HuH-7 (cell line): ENCODE measurements around the gene BAG2.

Experiments
- DNase-seq: peaks from one replicate; pipeline ENCODE4 v3.0.0; 2011; ENCODE audit warnings: low spot score

Gene BAG2

DNA sequence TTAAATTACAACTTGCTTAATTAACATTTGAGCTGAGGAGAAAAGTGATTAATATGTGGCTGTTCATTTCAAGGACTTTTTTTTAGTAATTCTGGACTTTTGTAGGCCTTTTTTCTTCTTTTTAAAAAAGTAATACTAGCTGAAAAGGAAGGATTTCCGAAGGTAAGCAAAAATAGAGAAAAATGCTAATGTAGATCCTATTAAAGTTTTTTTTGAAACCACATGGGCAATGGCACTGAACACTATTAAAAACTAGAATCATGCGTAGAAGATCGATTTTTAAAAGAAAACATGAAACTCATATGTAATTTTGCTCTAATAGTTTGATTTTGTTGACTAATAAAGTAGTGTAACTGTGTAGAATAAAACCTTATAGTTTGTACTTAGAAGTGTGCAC lies 2.4 kb downstream of the BAG2 start:
- no peak for DNase-seq

DNA sequence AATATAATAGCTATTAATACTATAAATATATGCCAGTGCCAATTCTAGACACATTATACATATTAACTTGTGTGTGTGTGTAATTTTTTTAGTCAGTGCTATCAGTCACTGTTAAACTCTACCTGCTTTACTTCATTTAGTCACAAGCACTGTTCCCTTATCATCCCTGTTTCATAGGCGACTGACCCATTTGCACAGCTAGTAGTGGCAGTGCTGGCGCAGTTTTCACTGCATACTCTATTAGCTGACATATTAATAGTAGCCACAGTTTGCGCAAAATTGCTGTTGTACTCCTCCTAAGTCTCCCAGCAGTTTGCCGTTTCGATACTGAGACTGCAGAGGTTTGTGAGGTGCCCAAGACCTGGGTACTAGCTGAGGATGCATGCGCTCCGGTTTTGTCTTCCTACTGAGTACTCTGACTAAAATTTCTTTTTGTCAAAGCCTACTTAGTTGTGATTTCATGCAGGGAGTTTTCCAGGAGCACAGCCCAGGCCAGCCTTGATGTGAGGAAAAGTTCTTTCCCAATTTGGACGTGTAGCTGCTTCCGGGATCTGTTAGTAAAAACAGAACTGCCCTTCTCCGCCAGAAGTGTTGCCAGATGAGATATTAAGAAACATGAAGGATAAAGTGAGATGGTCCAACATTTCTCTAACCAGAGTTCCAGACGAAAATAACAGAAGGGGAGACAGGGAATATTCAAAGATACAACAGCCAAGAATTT lies 5.6 kb downstream of the BAG2 start:
- no peak for DNase-seq

DNA sequence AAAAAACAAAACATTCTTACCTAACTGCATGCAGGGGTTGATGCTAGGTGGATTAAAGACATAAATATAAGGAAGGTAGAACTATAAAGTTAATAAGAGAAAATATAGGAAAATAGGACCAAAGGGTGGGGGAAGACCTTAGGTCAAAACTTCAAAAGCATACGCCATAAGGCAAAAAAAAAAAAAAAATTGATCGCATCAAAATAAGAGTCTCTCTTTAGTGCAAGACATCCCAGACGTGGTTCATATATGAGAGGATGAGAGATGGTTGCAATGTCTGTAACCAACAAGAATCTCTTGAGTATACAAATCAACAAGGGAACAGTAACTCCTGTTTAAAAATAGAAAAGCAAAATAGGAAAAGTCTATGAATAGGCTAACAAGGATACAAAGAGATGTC lies 8.5 kb downstream of the BAG2 start:
- DNase-seq, result no peak

DNA sequence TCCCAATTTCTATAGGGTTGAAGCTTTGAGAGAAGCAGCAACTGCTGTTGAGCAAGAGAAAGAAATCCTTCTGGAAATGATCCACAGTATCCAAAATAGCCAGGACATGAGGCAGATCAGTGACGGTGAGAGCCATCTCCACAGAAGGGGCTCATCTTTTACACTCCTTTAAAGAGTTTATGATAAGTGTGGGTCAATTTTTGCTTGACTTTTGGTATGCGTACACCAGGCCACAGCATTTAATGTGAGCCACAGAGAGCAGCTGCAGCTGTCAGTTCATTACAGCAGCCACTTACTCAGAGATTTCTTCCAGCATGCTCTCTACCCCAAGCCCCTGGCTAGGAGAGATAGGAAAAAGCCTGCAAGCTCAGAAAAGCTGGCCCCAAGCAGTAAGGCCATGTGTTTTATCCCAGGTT lies 9.9 kb downstream of the BAG2 start:
- DNase-seq, result no peak

DNA sequence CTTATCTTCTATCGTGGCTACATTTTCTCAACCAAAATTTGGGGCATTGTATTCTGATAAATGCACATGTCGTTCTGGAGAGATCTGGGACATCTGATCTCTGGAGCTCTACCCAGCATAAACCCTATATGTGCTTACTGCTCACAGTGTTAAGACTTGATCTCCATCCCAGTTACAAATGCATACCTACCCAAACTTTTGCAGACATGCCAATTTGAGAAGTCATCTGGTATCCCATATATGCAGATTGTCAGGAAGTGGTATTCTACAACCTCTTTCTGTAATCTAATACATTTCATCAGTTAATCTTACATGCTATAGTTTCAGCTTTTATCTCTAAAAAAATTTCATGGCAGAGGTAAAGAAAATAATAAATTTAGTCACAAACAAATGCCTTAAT lies 11.2 kb downstream of the BAG2 start:
- no peak for DNase-seq

DNA sequence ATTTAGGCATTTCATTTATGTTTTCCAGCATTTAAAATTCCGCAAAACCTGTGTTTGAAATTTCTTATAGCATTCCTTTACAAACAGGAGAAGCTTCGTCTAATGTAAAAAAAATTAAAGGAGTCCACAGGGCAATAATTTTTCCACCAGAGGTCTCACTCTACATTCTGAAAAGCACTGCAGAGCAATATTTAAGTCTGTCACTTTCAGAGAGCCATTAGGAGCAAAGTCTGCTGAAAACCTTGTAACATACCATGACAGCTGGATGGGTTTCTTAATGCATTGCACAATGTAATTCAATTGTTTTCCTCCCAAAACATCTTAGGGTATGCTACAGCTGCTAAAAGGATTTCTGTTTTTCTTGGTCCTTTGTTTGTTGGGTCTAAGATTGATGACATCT lies 18.0 kb downstream of the BAG2 start:
- no peak for DNase-seq

DNA sequence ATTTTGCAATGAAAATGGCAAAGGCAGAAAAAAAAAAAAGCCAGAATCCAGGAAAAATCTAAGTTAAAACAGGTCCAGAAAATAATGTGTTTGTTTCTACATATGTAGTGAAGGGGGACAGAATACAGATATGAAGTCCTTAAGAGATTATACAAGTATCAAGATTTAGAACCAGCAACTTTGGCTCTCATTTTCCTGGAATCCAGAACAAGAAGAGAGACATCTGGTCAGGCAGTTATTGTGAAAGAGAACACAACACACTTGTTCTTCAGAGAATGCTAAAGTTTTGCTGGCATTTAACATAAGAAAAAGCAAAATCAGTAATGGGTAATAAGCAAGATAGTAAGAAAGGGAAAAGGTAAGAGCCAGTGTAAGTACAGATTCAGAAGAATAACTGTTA lies 21.1 kb downstream of the BAG2 start:
- DNase-seq, result no peak

DNA sequence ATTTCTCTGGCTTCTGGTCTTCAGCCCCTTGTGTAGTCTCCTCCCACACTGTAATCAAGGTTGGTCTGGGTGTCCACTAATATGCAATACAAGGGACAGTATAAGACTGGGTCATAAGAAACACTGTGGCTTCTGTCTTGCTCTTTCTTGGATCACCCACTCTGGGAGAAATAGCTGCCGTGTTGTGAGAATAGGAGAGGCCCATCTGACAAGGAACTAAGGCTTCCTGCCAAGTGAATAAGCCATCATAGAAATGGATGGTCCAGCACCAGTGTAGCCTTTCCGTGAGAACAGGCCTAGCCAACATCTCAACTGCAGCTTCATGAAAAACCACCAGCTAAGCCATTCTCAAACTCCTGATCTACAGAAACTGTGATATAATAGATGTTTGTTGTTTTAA lies 23.3 kb downstream of the BAG2 start:
- DNase-seq, result no peak

DNA sequence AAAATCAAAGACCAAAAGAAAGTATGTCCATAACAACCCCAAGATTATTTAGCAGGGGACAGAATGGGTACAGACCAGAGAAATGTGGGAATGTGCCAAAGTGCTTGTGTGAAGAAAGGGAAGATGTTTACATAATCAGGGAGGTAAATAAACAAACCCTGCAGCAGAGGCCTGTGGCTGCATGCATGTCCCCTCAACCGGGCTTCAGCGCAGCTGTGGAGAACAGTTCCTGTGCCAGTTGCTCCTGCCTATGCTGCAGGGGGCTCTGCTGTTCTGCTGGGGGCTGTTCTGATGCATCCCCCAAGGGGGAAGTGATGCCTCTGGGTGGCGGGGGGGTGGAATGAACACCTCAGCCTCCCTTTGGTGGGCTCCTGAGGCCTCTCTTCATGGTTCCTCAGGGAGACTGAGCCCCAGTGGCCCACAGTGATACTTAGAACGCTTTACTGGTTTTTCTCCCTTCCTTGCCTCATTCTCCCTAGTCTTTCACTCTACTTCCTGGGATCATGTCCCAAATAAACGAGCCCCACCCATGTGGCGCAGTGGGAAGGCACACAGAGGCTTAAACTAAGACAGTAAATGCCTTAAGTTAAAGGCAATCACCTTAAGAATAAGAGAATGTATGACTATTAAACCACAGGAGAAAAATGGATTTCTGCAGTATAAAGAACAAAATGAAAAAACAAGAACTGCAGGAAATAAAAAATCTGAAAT lies 27.0 kb downstream of the BAG2 start:
- DNase-seq, result no peak

DNA sequence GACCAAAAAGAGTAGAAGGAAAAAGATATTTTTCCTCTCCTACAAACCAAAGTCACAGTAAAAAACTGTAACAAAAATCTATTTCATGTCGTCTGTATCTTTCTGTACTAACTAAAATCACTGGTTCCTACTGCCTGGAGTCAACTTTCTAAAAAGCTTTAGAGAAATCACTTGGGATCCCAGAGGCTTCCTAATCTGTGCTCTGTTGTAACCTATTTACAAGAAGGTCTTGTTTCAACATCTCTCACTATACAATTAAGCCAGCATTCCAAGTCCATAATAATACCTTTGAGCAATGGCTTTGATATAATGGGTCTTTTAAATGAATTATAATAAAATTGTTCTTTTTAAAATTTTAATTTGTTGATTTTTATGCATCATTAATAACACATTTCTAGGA lies 29.6 kb downstream of the BAG2 start:
- no peak for DNase-seq

DNA sequence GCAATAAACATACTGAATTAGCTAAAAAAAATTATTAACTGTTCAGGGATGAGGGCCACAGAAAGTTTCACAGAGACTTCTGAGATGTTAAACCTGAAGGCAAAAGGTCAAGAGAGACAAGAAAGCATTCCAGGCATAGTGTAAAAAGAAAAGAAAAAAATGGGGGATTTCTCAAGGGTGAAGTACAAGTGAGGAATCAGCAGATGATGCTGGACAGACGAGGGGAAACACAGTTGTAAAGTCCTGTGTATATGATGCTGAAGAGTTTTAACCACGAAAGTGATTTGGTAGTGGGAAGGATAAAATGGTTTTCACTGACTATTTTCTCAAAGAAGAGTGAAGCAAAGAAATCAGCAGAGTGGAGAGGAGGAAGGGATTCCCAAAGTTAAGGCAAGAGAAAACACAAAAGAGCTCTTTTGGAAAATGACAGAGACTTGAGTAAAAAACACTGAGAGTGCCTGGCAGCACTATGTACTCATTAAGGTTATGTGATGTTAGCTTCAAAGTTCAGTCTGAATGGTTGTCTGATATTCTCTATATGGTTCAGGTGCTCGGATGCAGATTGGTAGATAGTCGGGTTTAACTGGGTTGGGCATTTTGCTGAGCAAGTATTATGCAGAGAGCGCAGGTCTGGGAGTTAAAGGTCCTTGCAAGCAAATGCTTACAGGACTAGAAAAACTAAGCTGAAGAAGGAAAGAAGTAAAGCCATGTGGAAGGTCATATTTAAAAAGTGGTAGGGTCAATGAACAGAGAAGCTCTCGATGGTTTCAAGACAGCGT lies 33.6 kb downstream of the BAG2 start:
- DNase-seq, result no peak

DNA sequence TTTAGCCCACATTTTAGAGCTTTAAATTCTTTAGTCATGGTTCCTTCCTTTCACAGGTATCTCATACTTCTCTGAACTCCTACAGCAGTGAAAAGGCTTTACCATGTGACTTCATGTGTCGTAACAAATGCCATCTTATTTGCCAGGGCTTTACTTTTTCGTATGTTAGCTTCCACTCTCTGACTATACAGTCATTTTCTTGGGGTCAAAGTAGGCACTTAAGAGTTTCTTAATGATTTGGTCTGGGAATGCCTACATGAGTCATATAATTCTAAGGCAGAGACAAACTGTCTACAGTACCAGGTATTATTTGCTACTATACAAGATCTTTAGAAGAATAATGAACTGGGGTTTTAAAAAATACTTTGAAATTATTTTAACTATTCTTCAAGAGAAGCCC lies 35.0 kb downstream of the BAG2 start:
- DNase-seq, result no peak

DNA sequence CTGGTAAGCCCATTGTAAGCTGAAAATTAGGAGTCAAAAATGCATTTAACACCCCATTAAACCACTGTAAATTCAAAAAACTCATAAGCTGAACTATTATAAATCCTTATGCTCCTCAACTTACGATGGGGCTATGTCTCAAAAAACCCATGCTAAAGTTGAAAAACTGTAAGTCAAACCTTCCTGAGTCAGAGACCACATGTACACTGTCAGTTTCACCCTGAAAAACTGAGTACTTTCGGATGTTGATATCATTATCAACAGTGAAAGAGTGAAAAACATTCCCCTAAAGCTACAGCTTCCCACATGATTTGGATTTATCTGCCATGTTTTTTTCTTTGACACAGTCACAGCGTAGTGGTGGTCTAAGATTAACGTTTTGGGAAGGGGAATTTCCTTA lies 35.7 kb downstream of the BAG2 start:
- no peak for DNase-seq

DNA sequence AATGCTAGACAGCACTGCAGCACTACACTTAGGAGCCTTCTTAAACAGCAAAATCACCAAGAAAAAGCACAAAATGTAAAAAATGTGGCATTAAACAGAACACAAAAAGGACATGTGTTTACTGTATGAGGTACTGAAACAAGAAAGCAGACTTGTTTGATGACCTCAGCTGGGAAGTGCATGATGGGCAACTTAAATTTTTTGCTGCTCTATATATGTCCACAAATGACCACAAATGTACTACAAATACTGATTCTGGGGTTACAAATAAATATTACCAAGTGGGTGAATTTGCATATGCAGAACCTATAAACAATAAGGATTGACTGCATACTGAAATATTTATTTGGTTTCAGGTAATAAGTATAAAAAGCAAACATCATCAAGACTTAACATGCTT lies 36.9 kb downstream of the BAG2 start:
- no peak for DNase-seq

DNA sequence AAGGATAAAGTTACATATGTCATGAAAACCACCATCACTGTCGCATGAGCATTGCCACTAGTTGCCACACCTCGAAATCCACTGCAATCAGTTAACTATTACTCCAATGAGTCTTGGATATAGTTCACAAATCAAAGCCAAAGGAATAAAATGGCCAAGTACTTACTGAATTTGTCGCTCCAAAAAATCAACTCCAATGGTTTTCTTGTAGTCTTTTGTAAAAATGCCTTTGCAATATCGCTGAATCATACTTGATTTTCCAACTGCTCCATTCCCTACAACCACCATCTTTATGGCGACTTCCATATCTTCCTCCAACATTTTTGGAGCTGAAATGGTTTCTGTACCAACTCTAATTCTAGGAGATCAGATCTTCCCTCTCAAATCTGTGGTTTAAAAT lies 37.9 kb downstream of the BAG2 start:
- DNase-seq, result no peak

DNA sequence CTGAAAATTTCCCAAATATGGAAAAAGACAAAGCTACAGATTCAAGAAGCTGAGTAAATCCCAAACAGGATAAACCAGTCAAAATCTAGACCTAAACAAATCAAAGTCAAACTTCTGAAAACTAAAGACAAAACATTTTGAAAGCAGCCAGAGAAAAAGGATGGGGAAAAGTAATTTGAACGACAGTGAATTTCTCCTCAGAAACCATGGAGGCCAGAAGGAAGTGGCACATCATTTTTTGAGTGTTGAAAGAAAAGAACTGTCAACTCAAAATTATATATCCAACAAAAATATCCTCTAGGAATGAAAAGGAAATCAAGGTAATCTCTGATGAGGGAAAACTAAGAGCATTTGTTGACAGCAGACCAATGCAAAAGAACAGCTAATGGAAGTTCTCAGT lies 43.1 kb downstream of the BAG2 start:
- DNase-seq, result no peak

DNA sequence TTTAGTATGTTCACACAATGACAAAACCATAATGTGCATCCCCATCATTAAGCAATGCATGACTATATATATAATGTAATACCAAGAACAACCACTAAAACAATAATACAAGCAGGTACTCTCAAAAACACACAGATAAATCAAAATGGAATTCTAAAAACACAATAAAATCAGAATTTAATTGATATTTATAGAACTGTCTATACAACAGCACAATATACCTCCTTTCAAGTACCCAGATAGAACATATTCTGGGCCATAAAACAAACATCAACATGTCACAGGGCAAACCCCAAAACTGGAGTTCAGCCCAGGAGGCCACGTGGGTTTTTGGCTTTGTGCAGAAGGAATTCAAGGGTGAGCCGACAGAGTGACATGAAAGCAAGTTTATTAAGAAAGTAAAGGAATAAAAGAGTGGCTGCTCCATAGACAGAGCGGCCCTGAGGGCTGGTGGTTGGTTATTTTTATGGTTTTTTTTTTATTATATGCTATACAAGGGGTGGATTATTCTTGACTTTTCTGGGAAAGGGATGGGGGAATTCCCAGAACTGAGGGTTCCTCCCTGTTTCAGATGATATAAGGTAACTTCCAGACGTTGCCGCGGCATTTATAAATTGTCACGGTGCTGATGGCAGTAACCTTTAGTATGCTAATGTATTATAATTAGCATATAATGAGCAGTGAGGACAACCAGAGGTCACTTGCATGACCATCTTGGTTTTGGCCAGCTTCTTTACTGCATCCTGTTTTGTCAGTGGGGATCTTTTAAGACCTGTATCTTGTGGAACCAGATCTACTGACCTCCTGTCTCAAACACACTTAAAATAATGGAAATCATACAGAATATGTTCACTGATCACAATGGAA lies 44.3 kb downstream of the BAG2 start:
- DNase-seq, result no peak

DNA sequence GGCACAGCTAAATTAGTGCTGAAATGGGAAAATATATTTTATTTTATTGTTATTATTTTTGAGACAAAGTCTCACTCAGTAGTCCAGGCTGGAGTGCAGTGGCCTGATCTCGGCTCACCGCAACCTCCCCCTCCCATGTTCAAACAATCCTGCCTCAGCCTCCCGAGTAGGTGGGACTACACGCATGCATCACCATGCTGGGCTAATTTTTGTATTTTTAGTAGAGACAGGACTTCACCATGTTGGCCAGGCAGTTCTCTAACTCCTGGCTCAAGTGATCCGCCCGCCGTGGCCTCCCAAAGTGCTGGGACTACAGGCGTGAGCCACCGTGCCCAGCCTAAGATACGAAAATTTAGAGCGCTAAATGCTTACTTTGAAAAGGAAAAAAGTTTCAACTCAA lies 45.1 kb downstream of the BAG2 start:
- no peak for DNase-seq

DNA sequence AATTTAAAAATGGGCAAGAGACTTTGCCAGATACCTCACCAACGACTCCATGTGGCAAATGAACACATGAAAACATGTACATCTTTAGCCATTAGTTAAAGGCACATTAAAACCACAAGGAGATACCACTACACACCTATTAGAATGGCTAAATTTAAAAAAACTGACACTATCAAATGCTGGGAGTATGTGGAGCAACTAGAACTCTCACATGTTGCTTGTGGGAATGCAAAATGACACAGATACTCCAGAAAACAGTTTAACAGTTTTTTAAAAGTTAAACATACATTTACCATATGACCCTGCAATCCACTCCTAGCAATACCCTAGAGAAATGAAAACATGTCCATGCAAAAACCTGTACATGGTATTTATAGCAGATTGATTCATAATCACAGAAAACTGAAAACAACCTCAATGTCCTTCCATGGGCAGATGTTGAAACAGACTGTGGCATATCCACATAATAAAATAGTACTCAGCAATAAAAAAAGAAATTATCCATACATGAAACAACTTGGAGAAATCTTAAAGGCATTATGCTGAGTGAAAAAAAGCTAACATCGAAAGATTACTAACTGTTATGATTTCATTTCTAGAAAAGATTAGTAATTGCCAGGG lies 48.1 kb downstream of the BAG2 start:
- DNase-seq, result no peak

DNA sequence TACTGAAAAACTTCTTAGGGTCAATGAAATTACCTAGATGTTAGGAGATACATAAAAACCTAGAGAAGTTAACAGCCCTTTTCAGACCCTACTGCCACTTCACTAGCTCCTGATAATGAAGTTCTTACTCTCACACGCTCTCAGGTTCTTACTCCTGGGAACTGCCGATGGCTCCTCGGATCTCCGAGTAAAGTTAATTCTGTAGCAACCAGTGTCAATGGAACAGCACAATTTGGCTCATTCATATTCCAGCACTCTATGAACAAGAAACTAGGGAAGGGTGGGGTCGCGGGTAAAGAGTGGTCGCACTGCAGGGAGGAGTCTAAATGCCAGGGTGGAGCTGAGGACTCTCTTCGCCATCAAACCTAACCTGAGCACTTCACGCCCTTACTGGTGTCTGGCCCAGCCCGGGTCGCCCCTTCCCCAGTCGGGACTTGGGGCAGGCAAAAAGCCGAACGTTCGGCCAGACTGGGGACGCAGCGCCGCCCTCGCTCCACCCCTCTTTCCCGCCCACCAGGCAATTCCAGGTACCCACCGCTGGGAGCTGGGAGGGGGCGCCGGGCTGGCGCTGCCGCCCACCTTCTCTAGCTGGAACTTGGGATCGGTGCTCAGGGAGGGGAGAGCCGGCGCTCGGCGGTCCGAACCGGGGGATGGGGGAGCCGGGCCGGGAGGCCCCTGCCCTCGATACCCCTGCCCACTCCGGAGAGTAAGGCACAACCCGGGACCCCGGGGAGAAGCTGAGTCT lies 49.2 kb downstream of the BAG2 start:
- DNase-seq, result peak; percentile 57
